MM.1S (cell line): ENCODE measurements around the gene RBKS.

Experiments
- DNase-seq: peaks from one replicate; pipeline ENCODE4 v3.0.0-alpha.2; 2015
- H2AFZ ChIP-seq: fragments of 300-600 bp; sonication (generic); 2 replicates; pipeline ENCODE4 v1.6.0; 2016; ENCODE audit warnings: antibody characterized with exemption, low read length
- H3F3A ChIP-seq: fragments of 300-600 bp; sonication (generic); 2 replicates; pipeline ENCODE4 v1.6.1; 2016; ENCODE audit warnings: mild to moderate bottlenecking, antibody characterized with exemption, low read length, moderate library complexity, mixed read lengths; ENCODE audit not compliant: insufficient read depth
- H3K27ac ChIP-seq: fragments of 300-600 bp; sonication (generic); 2 replicates; pipeline ENCODE4 v1.5.1; 2016; ENCODE audit warnings: mild to moderate bottlenecking, low read length
- H3K27me3 ChIP-seq: fragments of 300-600 bp; sonication (generic); replicated peaks from 2 replicates; pipeline ENCODE4 v1.6.0; 2016; ENCODE audit warnings: low read length; ENCODE audit not compliant: insufficient read depth
- H3K36me3 ChIP-seq: fragments of 300-600 bp; sonication (generic); replicated peaks from 2 replicates; pipeline ENCODE4 v1.6.1; 2016; ENCODE audit warnings: mild to moderate bottlenecking, low read length, mixed read lengths; ENCODE audit not compliant: insufficient read depth
- H3K4me1 ChIP-seq: fragments of 300-600 bp; sonication (generic); 2 replicates; pipeline ENCODE4 v1.6.1; 2016; ENCODE audit warnings: low read length, mixed read lengths
- H3K4me2 ChIP-seq: fragments of 300-600 bp; sonication (generic); 2 replicates; pipeline ENCODE4 v1.6.0; 2016; ENCODE audit warnings: low read depth, low read length
- H3K4me3 ChIP-seq: fragments of 300-600 bp; sonication (generic); 2 replicates; pipeline ENCODE4 v1.5.1; 2016; ENCODE audit warnings: low read length, mixed read lengths
- H3K79me2 ChIP-seq: fragments of 300-600 bp; sonication (generic); 2 replicates; pipeline ENCODE4 v1.6.1; 2016; ENCODE audit warnings: mixed run types, low read length, mixed read lengths
- H3K9ac ChIP-seq: fragments of 300-600 bp; sonication (generic); 2 replicates; pipeline ENCODE4 v1.6.1; 2016; ENCODE audit warnings: low read length, mixed read lengths
- H3K9me2 ChIP-seq: fragments of 300-600 bp; sonication (generic); replicated peaks from 2 replicates; pipeline ENCODE4 v1.6.1; 2016; ENCODE audit warnings: mild to moderate bottlenecking, low read length, mixed read lengths; ENCODE audit not compliant: insufficient read depth
- H3K9me3 ChIP-seq: fragments of 300-600 bp; sonication (generic); replicated peaks from 2 replicates; pipeline ENCODE4 v1.6.1; 2016; ENCODE audit warnings: mild to moderate bottlenecking, low read length, mixed read lengths; ENCODE audit not compliant: insufficient read depth
- H4K20me1 ChIP-seq: fragments of 300-600 bp; sonication (generic); 2 replicates; pipeline ENCODE4 v1.6.1; 2016; ENCODE audit warnings: mild to moderate bottlenecking, low read length, moderate library complexity, mixed read lengths; ENCODE audit not compliant: insufficient read depth
- EZH2 ChIP-seq: fragments of 300-600 bp; sonication (generic); optimal IDR thresholded peaks from 2 replicates; pipeline ENCODE3; 2017; ENCODE audit warnings: low read depth, mild to moderate bottlenecking, antibody characterized with exemption, low read length, mixed read lengths
- EZH2phosphoT487 ChIP-seq: fragments of 300-600 bp; sonication (generic); IDR thresholded peaks from 2 replicates; pipeline ENCODE4 v1.6.1; 2018; ENCODE audit warnings: antibody characterized with exemption, low read length
- TF ChIP-seq, protein P1 (sequence below): fragments of 300-600 bp; sonication (generic); IDR thresholded peaks from 2 replicates; pipeline ENCODE4 v1.5.1; 2016; ENCODE audit warnings: antibody characterized with exemption, low read length, mixed read lengths

Gene RBKS

DNA sequence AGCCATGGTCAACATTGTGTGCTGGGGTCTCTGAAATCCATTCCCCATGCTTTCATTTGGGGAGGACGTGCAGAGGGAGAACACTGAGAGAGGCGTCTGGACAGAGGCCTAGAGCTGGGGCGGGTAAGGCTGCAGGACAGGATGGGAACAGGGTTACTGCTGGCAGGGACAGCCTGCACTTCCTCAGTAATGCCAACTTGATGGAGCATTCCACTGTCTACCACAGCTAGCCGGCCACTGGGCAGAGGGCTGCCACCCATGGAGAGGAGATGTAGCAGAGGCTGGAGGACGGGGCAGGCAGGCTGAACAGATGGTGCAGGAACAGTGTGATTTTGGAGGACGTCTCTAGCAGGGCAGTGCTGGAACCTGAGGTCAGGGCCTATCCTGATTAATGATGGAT is 89.3 kb downstream of the RBKS start:
- TF ChIP-seq, protein P1, sequence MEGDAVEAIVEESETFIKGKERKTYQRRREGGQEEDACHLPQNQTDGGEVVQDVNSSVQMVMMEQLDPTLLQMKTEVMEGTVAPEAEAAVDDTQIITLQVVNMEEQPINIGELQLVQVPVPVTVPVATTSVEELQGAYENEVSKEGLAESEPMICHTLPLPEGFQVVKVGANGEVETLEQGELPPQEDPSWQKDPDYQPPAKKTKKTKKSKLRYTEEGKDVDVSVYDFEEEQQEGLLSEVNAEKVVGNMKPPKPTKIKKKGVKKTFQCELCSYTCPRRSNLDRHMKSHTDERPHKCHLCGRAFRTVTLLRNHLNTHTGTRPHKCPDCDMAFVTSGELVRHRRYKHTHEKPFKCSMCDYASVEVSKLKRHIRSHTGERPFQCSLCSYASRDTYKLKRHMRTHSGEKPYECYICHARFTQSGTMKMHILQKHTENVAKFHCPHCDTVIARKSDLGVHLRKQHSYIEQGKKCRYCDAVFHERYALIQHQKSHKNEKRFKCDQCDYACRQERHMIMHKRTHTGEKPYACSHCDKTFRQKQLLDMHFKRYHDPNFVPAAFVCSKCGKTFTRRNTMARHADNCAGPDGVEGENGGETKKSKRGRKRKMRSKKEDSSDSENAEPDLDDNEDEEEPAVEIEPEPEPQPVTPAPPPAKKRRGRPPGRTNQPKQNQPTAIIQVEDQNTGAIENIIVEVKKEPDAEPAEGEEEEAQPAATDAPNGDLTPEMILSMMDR: no peak
- TF ChIP-seq EZH2phosphoT487: no peak
- TF ChIP-seq EZH2: no peak
- Histone ChIP-seq H2AFZ (no peak overlapping the region), H3K4me1 (no peaks in the 10 kb centered on the region), H3K79me2 (no peaks in the 10 kb centered on the region), H3K4me2 (no peak overlapping the region), H3K4me3 (no peak overlapping the region), H3F3A (no peaks in the 10 kb centered on the region), H3K27me3 (no peaks in the 10 kb centered on the region), H3K9me2 (no peaks in the 10 kb centered on the region), H3K27ac (no peak overlapping the region), H3K9me3 (no peaks in the 10 kb centered on the region), H3K36me3 (no peaks in the 10 kb centered on the region), H4K20me1 (no peaks in the 10 kb centered on the region), H3K9ac (no peak overlapping the region)
- no peak for DNase-seq

DNA sequence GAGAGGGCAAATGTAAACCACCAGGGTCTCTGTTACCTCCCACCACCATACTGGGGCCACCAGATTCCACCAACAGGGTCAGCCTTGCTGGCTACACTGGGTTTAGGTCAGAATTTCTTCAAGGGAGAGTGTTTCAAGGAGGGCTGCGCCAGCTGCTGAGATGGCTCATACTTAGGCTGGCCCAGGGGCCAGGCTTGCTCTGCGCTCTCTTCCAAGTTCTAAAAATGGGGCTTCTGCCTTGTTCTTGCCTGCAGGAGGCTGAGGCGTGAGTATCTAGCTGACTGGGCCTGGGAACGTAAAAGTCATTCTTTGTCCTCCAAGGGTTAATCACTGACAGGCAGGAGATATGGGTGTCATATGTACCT is 90.6 kb downstream of the RBKS start:
- Histone ChIP-seq H3K4me2 (no peak overlapping the region), H3K36me3 (no peaks in the 10 kb centered on the region), H4K20me1 (no peaks in the 10 kb centered on the region), H3K4me3 (no peak overlapping the region), H3K9me2 (no peaks in the 10 kb centered on the region), H3K4me1 (no peaks in the 10 kb centered on the region), H2AFZ (no peak overlapping the region), H3F3A (no peaks in the 10 kb centered on the region), H3K9me3 (no peaks in the 10 kb centered on the region), H3K27me3 (no peaks in the 10 kb centered on the region), H3K27ac (no peak overlapping the region), H3K9ac (no peak overlapping the region), H3K79me2 (no peaks in the 10 kb centered on the region)
- TF ChIP-seq, protein P1: no peak
- TF ChIP-seq EZH2 (no peak), EZH2phosphoT487 (no peak)
- DNase-seq: no peak

DNA sequence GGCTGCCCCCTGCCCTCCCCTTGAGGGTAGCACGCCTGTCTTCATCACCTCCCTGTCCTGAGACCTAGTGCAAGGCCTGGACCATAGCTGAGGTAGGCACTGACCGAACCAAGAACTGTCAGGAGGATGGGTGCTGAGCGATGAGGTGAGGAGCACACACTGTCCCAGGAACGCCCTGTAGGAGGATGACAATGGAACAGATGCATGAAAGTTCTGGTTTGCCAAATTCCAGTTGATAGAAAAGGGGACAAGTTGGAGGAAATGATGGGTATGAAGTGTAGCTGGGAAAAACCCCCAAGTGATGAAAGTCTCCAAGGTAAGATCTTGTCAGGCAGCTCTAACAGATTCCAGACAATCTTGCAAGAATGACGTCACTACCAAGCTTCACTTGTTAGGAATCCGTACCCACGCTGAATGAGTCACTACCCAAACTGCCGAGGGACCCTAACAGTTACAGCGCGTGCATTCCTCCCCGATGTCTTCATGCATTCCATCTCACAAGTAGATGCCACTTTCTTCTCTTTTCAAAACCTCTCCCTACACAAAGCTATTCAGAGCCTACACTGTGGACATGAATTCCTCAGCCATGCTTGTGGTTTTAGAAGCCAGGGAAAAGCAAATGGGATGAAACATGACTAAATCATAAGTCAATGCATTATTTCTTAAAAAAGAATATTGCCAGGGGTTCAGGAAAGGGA is 91.1 kb downstream of the RBKS start:
- no peaks in the 10 kb centered on the region for H3K79me2 ChIP-seq
- H3K9me3 ChIP-seq: no peaks in the 10 kb centered on the region
- H3K27ac ChIP-seq: no peak overlapping the region
- H4K20me1 ChIP-seq: no peaks in the 10 kb centered on the region
- no peaks in the 10 kb centered on the region for H3K36me3 ChIP-seq
- no peaks in the 10 kb centered on the region for H3K27me3 ChIP-seq
- H3K9ac ChIP-seq: no peak overlapping the region
- no peak for DNase-seq
- no peaks in the 10 kb centered on the region for H3K9me2 ChIP-seq
- no peak overlapping the region for H3K4me2 ChIP-seq
- no peak overlapping the region for H2AFZ ChIP-seq
- no peak overlapping the region for H3K4me3 ChIP-seq
- H3K4me1 ChIP-seq: no peaks in the 10 kb centered on the region
- H3F3A ChIP-seq: no peaks in the 10 kb centered on the region
- TF ChIP-seq EZH2phosphoT487 (no peak), EZH2 (no peak)
- TF ChIP-seq, protein P1: no peak
